Suprapubic skin (tissue), 4 donors: ENCODE data around the gene KCNK13.

ENCODE experiments used
- CTCF ChIP-seq, 2 donors: fragments of 200-600 bp in 1 of 2; fragments of 450-650 bp in 1 of 2; sonication (generic) in 1 of 2; IDR thresholded peaks; one replicate each; pipeline ENCODE4 v1.5.1; 2016 to 2019; ENCODE audit warnings: antibody characterized with exemption in 2 of 2, mild to moderate bottlenecking in 1 of 2, moderate library complexity in 1 of 2
- POLR2A ChIP-seq, 2 donors: fragments of 450-650 bp; IDR thresholded peaks; one replicate each; pipeline ENCODE4 v1.6.1; 2017; ENCODE audit warnings: antibody characterized with exemption in 2 of 2, mild to moderate bottlenecking in 2 of 2, moderate library complexity in 2 of 2
- POLR2AphosphoS5 ChIP-seq, 3 donors: sonication (generic); formaldehyde crosslinking; IDR thresholded peaks; one replicate each; pipeline ENCODE4 v1.6.1; 2017; ENCODE audit warnings: antibody characterized with exemption in 3 of 3

- no peak for TF ChIP-seq POLR2AphosphoS5 (IDR thresholded peaks at IDR 0.05)
- no peak for TF ChIP-seq CTCF (IDR thresholded peaks at IDR 0.05)
- TF ChIP-seq POLR2A (IDR thresholded peaks at IDR 0.05) = no peak
These were observed 1.2 kb downstream of the KCNK13 start for GRCh38 chr14:90062822-90063539.
